NCI-H2227 (cell line): Measurements from ENCODE around the gene CDH13.

Experiments used
- DNase-seq: peaks from one replicate; lab custom pipeline; 2025; ENCODE audit not compliant: unreplicated experiment; lab: John Stamatoyannopoulos, UW

The CDH13 gene

GRCh38 chr16:83392743-83393142 is 766.0 kb downstream of the CDH13 start:
- DNase-seq, result no peak

GRCh38 chr16:83393196-83393981 is 766.6 kb downstream of the CDH13 start:
- DNase-seq, result no peak

GRCh38 chr16:83397601-83398291 is 771.0 kb downstream of the CDH13 start:
- no peak for DNase-seq

- DNase-seq, result no peak
These were observed 773.5 kb downstream of the CDH13 start for GRCh38 chr16:83400234-83400633.

GRCh38 chr16:83402160-83402814 is 775.5 kb downstream of the CDH13 start:
- DNase-seq, result no peak

GRCh38 chr16:83402967-83403366 is 776.2 kb downstream of the CDH13 start:
- DNase-seq, result no peak

- DNase-seq, result no peak
These were observed 777.0 kb downstream of the CDH13 start for GRCh38 chr16:83403761-83404160.

GRCh38 chr16:83404261-83404660 is 777.5 kb downstream of the CDH13 start:
- DNase-seq, result no peak

- no peak for DNase-seq
These were observed 781.2 kb downstream of the CDH13 start for GRCh38 chr16:83407928-83408327.

- no peak for DNase-seq
These were observed 782.6 kb downstream of the CDH13 start for GRCh38 chr16:83409347-83409746.

GRCh38 chr16:83418565-83418964 is 791.8 kb downstream of the CDH13 start:
- DNase-seq, result no peak

- no peak for DNase-seq
These were observed 793.5 kb downstream of the CDH13 start for GRCh38 chr16:83420206-83420760.

GRCh38 chr16:83433201-83433600 is 806.4 kb downstream of the CDH13 start:
- DNase-seq, result no peak

GRCh38 chr16:83437036-83437435 is 810.3 kb downstream of the CDH13 start:
- DNase-seq, result no peak

GRCh38 chr16:83438326-83438725 is 811.6 kb downstream of the CDH13 start:
- DNase-seq, result no peak

- DNase-seq, result no peak
These were observed 812.6 kb downstream of the CDH13 start for GRCh38 chr16:83439412-83439811.

GRCh38 chr16:83441517-83441916 is 814.7 kb downstream of the CDH13 start:
- no peak for DNase-seq

GRCh38 chr16:83443972-83444371 is 817.2 kb downstream of the CDH13 start:
- no peak for DNase-seq

- no peak for DNase-seq
These were observed 820.8 kb downstream of the CDH13 start for GRCh38 chr16:83447560-83447959.

- no peak for DNase-seq
These were observed 823.1 kb downstream of the CDH13 start for GRCh38 chr16:83449861-83450260.

GRCh38 chr16:83453977-83454376 is 827.2 kb downstream of the CDH13 start:
- DNase-seq, result no peak

GRCh38 chr16:83455716-83456115 is 828.9 kb downstream of the CDH13 start:
- DNase-seq, result no peak
